Stimulated activated CD4-positive, alpha-beta T cell treated with anti-CD3 and anti-CD28 coated beads, TNF-alpha, amount 100 ng/mL, for 1 hour (primary cell): ENCODE measurements around the gene GID8.

Experiments
- DNase-seq, 3 donors: peaks; one replicate each; pipeline ENCODE4 v3.0.0-alpha.2; 2020; ENCODE audit warnings: low read depth in 3 of 3, low spot score in 1 of 3

The GID8 gene

GRCh38 chr20:62982124-62983075 is 44.5 kb downstream of the GID8 start:
- DNase-seq = no peak

GRCh38 chr20:62983210-62983609 is 45.3 kb downstream of the GID8 start:
- no peak for DNase-seq

DNA sequence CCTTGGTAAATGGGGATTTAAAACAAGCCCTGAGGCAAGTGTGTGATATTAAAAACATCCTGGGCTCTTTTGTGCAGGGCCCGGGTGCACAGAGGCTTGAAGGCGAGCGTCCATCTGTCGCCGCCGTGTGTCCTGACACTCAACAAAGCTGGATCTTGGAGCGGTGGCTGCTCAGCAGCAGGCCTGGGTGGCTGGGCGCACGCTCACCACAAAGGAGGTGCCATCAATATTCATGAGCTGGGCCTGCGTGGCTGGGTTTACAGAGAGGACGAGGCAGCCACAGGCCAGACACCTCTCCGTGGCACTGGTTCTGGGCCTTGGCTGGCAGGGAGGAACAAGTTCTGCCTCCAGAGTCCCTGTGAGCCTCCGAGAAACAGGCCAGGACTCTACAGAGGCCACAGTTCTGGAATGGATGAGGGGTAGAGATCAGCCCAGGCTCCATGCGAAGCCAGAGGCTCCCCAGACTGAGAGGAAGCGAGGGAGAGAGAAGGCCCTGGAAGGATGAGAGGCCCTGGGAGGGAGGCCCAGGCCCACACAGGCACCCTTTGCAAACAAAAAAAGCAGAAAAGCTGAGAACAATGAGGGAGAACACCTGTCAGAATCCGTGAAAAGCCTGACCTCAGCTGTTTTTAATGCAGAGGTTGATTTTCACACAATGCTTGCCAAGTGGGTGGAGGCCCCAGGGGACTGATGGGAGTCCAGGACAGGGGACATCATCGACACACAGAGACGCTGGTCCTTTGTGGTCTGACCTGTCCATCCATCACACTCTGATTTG is 46.9 kb downstream of the GID8 start:
- no peak for DNase-seq

DNA sequence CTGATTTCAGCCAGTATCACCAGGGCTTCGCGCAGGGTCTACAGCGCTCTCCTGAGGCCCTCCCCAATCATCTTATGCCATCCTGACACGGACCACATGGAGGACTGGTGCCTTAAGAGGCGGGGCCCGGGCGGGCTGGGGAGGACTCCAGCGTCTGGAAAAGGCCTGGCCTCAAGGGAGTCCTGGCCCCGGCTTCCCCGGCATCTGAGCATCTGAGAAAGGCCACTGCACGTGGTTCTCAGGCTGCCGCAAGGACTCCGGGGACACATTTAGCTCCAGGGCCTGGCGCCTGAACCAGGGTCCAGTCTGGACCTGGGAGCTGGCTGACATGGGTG is 47.5 kb downstream of the GID8 start:
- no peak for DNase-seq

DNA sequence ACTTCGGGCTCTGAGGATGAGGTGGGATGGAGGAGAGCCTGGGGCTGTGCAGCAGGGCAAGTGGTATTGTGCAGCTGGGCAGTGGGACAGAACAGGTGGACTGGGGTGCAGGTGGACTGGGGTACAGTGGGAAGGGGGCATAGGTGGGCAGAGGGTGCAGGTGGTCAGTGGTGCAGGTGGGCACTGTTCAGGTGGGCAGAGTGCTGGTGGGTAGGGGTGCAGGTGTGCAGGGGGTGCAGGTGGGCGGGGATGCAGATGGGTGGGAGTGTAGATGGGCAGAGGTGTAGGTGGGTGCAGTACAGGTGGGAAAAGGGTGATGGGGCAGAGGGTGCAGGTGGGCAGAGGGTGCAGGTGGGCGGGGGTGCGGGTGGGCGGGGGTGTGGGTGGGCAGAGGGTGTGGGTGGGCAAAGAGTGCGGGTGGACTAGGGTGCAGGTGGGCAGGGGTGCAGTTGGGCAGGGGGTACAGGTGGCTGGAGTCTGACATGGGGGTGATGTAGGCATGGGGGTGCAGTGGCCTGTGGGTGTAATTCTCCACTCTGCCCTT is 48.4 kb downstream of the GID8 start:
- DNase-seq = no peak

DNA sequence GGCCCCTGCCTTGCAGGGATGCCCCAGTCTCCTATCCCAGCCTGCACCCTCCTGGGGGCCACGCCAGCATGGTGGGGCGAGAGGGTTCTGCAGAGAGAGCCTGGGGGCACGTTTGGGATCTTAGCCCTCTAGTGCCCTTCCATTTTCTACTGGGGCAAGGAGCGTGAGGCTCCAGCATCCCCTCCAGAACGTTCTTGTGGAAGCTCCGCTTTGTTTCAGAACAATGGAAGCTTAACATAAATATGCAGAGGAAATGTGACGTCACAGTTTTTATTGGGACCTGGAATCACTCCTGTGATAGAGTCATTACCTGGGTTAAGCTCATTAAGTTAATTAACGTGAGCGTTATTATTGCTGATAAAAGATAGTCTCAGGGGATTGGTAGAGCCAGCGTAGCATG is 49.2 kb downstream of the GID8 start:
- no peak for DNase-seq

- no peak for DNase-seq
Measured at GRCh38 chr20:62989201-62989601, 51.3 kb downstream of the GID8 start.

DNA sequence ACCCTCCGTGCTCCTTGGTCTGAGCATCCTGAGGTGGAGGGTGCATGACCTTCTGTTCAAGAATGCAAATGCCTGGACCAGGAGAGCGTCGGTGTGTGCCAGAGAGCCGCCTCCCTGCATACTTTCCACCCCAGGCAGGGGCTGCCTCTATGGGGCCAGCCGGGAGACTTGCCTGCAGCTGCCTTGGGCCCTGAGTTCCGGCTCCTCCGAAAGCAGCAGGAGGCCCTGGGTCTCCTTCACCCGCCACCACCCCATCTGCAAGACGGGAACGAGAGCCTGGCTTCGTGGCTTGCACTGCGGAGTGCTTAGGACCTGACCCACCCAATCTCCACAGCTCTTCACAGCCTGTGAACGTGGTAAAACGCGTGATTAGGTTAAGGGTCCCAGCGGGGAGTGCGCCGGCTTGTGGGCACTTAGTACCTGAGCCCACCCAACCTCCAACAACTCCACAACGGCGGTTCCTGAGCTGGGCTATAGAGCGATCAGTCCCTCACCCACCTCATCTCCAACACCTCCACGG is 52.4 kb downstream of the GID8 start:
- DNase-seq = no peak

DNA sequence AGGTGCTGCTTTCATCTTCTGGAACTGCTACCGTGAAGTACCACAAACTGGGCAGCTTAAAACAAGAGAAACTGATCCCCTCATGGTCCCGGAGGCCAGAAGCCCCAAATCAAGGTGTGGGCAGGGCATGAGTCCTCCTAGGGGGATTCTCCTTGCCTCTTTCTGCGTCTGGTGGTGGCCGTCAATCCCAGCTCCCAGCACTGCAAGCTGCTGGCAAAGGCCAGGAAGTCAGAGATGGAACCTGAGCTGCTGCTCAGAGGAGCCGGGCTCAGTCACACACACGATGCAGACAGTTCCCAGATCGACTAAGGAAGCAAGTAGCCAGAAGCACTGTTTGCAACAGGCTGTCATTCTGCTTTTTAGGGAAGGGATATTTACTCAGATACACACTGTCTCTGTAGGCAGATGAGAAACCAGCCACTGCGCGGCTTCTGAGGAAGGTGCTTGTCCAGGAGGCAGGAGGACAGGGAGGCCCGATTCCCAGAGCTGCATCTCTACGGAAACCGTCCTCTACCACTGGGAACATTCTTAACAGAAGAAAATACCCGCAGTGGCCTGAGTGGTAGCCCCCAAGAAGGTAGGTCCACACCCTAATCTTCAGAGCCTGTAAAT is 53.4 kb downstream of the GID8 start:
- DNase-seq = no peak

DNA sequence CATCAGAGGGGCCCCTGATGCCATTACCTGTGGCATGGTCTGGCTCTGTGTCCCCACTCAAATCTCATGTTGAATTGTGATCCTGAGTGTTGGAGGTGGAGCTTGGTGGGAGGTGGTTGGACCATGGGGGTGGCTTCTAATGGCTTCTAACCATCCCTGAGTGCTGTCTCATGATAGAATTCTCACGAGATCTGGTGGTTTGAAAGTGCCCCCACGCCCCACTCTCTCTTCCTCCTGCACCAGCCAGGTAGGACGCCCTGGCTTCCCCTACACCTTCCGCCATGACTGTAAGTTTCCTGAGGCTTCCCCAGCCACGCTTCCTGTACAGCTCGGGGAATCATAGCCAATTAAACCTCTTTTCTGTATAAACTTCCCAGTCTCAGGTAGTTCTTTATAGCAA is 53.9 kb downstream of the GID8 start:
- DNase-seq = no peak

DNA sequence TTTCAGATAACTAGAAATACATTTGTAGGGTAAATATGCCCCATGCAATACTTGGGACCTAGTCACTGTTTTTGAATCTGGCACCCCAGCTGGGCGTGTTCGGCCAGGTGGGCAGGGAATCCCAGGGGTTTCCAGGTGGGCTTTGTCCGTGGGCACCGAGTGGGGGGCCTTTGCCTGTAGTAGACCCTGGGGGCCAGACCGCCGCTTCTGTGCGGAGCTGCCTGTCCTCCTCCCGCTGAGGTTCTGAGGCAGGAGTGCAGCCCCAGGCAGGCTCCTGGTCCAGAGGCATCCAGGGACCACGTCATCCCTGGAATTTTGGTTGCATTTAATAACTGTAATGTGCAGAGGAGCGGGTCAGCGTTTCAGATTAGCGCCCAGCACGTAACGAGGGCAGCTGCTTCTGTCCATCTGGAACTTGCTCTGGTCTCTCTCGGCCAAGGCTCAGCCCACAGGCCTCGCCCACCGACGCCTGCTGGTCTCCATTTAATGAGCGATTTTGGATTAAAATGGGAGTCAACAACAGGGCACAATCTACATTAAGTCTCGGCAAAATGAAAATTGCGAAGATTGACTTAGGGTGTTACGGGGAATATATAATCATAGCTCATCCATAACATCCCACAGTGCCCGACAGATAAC is 56.0 kb downstream of the GID8 start:
- no peak for DNase-seq

DNA sequence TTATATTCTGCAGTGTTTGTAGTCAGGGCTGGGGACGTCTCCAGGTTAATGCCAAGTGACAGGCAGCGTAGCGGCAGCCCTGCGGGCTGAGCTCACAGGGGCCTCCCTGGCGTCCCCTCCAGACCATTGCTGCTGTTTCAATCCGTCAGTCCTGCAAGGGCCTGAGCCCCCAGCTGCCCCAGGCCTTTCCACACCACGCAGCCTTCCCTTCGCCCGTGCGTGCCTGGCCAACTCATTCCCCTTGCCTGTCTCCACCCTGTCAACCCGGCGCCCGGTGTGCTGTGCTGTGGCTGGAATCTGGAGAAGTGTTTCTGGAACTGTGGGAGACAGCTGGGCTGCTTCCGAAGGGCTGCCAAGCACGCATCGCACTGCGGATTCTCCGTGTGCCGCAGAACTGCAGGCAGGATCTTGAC is 56.9 kb downstream of the GID8 start:
- no peak for DNase-seq

DNA sequence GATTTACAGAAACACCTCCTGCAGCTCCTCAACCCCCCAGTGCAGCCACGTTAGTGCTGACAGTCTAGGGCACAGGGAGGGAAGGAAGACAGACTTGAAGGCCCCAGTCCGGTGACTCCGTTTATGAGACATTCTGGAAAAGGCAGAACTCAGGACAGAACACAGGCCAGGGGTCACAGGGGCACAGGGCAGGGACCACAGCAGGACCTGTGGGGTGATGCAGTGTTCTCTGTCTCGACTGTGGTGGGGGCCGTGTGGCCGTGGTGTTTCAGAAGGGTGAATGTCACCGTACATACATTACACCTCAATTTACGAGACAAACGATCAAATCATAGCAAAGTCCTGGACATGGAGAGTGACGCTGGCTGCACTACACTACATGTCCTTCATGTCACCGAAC is 57.5 kb downstream of the GID8 start:
- DNase-seq = no peak

GRCh38 chr20:62995898-62996595 is 58.1 kb downstream of the GID8 start:
- no peak for DNase-seq

- DNase-seq = no peak
Measured at GRCh38 chr20:62996596-62996982, 58.6 kb downstream of the GID8 start.

DNA sequence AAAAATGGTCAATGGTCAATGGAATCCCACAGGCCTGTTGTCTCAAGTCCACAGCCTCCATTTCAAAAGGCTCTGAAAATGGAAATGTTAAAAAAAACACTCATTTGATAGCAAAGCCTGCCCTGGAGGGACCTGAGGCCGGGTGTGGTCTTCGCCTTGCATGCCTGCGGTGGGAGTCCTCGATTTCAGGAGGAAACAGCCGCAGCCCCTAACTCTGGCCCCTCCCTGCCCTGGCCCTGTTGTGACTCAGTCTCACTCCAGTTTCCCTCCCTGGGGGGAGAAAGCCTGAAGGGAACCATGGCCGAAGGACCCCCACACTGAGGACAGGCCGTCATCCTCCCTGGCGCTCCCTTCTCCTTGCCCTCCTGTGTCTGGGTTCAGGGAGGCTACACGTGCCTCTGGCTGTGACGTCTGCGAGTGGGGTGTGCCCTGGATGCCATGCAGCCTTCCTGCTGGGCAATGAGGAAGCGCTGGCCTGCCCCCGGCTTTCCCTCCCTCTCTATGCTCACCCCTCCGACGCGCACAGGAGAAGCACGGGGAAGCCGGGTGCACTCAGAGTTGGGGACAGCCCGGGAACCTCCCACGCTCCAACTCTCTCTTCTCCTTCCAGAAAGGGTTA is 59.6 kb downstream of the GID8 start:
- DNase-seq = no peak
